Retina (tissue), 1 donor: ENCODE measurements around the gene NIPSNAP2.
A peak's percentile ranks its signal among the peaks of the same experiment; 100 is the strongest.
"Not testable (repeated sequence)": the region's sequence is repeated elsewhere in the genome, so short reads cannot be mapped to it uniquely, and the experiment has no call there.

ENCODE experiments used
- DNase-seq: peaks from one replicate; pipeline ENCODE4 v3.0.0-alpha.2; 2016

Gene NIPSNAP2

DNA sequence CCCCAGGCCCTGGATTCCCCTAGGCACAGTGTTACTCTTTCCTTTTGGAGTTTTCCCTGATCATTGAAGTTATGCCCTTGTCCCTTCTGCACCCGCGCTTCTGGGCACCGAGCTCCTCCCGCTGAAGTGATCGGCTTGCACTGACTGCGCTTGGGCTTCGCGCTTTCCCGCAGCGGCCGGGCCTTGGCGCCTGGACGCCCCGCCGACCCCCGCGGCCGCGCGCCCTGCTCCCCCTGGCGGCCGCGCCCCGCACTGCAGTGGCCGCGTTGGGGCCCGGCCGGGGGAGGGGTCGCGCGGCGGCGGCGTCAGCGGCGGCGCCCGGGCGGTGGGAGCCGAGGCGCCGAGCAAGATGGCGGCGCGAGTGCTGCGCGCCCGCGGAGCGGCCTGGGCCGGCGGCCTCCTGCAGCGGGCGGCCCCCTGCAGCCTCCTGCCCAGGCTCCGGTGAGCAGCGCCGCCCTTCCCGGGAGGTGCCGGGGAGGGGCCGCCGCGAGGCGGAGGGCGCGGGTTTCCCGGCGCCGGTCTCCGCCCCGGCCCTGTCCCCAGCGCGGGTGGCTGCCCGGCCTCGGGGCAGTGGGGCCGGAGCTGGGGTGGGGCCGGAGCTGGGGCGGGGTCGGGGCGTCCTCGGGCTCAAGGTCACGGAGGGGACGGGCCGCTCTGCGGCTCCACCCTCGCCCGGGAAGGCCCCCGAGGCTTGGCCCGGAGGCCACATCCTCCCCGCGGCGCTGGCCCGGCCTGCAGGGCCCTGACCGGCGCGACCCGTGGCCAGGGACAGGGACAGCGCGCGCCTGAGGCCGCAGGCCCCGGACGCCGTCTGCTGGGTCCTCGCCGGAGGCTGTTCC is at the start of gene NIPSNAP2:
Gene NIPSNAP2, plus strand, starts transcription at position 325 of the 839 bp plus-strand sequence. Its CDS starts 25 bp downstream, at position 350.
- DNase-seq = peak; percentile 69

DNA sequence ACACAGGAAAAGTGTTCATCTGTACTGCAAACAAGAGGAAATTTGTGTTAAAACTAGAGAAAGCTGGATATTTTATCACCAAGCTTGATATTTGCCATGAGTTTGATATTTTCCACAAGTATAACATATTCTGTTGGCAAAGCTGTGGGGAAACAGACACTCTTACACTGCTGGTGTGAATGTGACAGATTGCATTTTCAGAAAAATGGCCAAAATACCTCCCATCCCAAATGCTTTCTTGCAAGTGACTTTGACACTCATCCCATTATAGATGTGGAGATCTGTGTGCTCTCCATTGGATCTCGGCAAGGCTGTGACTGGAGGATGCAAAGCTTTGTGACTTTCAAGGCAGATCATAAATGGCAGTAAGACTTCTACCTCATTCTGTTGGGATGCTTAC is 46.6 kb upstream of the NIPSNAP2 start:
- no peak for DNase-seq

DNA sequence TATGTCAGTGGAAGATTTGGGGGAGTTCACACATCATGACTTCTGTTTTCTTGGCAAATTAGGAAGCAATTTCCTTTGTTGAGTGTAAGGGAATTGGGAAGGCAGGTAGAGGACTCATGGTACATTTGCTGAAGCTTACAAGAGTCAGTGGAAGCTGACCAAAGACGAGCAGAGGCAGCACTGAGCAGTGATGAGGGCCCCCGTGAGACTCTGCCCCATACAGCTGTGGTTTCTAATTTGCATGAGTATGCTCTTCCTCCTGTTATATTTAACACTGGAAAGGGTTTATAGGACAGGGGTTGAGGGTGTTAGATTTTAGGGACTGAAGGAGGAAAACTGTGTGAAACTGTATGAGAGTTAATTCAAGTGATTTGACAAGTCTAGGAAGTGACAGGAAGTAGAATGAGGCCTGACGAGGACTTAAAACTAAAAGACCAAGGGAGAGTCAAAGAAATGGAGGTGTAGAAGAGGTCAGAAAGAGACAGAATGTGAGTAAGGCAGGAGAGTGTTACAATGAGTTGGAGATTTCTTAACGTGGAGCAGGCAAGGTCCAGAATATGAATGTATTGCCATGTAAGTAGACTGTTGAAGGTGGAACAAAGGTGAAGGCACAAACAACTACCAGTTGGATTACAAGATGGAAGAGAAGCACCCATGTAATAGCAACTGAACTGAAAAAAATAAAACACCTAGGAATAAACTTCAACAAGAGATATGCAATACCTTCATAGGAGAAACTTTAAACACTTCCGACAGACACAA is 36.2 kb upstream of the NIPSNAP2 start:
- DNase-seq = no peak

DNA sequence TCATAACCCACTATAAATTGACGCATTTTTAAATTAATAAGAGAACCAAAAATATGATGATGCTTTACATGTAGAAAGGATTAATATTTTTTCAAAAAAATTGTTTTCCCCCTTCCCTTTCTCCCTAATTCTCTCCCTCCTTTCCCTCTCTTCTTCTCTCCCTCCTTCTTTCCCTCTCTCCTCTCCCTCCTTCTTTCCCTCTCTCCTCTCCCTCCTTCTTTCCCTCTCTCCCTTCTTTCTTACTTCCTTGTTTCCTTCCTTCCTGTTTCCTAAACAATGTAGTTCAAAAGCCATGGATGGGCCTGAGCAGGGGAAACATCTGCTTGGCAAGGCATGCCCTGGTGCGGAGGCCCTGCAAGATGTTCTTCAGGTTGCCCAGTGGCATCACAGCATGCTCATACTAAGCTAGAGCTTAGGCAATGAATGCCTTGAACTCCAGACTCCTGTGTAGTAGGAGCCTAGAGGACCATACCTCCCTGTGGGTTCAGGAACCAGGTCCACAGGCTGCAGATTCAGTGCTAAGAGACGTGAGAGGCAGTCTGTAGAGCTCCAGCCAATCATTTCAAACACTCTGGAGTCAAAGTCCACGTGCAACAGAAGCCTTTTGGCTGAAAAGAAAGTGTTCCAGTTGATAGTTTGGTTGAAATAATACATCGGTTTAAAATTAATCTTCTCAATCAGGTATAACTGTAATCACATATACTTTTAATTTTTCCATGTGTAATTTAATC is 32.8 kb upstream of the NIPSNAP2 start:
- DNase-seq = no peak

DNA sequence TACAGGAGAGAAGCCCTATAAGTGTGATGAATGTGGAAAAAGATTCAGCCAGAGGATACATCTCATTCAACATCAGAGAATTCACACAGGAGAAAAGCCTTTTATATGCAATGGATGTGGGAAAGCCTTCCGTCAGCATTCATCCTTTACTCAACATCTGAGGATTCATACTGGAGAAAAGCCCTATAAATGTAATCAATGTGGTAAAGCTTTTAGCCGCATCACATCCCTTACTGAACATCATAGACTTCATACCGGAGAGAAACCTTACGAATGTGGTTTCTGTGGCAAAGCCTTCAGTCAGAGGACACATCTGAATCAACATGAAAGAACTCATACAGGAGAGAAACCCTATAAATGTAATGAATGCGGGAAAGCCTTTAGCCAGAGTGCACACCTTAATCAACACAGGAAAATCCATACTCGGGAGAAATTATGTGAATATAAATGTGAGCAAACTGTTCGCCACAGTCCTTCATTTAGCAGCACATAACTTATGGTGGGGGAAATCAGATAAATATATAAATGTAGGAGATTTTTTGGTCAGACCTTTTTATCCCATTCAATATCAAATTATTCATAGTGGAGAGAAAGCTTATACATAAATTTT is 24.8 kb upstream of the NIPSNAP2 start:
- no peak for DNase-seq

DNA sequence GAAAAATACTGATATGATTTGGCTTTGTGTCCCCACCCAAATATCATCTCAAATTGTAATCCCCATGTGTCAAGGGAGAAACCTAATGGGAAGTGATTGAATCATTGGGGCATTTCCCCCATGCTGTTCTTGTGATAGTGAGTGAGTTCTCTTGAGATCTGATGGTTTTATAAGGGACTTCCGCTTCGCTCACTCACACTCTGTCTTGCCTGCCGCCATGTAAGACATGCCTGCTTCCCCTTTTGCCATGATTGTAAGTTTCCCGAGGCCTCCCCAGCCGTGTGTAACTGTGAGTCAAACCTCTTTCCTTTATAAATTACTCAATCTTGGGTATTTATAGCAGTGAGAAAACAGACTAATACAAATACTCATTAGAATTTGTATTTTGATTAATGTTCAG is 17.8 kb upstream of the NIPSNAP2 start:
- no peak for DNase-seq

DNA sequence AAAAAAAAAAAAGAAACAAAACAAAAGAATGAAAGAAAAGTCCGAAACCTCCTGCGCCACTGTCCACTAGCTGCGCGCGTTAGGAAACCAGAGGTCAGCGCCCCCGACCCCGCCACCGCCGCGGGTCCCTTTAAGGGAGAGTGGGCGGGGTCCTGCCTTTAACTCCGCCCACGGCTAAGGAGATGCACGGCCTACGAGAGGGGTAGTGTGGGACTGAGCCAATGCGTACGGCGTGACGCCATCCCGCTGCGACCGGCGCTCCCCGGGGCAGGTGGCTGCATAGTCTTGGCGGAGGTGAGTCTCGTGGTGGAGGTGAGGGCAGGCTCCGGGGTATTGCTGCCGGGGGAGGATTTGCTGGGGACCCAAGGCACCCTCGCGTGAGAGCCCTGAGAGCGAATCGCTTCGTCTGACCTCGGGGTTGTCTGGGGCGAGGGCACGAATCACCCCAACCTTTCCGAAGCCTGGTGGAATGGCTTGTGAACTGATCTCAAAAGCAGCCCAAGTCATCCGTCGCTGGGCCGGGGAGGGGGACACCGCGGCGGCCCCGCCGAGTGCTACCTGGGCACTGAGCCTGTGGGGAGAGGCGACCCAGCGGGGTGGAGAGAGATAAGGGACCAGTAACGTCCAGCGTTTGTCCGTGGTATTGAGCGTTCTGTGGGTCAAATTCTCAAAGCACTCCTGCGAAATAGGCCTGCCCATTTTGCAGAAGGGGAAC is 12.6 kb upstream of the NIPSNAP2 start, which contains the start of gene MRPS17:
Gene MRPS17, plus strand, starts transcription at position 241 of the 715 bp plus-strand sequence. CDS start 1,319 bp downstream, outside the sequence.
- DNase-seq = peak; percentile 93

DNA sequence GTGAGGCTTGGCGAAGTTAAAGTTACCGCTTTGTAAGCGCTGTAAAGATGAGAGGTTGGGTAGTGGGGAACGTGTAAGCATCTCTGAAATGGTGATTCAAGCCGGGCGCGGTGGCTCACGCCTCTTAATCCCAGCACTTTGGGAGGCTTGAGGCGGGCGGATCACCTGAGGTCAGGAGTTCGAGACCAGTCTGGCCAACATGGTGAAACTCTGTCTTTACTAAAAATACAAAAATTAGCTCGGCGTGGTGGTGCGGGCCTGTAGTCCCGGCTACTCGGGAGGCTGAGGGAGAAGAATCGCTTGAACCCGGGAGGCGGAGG is 12.1 kb upstream of the NIPSNAP2 start:
- not testable (repeated sequence) for DNase-seq

DNA sequence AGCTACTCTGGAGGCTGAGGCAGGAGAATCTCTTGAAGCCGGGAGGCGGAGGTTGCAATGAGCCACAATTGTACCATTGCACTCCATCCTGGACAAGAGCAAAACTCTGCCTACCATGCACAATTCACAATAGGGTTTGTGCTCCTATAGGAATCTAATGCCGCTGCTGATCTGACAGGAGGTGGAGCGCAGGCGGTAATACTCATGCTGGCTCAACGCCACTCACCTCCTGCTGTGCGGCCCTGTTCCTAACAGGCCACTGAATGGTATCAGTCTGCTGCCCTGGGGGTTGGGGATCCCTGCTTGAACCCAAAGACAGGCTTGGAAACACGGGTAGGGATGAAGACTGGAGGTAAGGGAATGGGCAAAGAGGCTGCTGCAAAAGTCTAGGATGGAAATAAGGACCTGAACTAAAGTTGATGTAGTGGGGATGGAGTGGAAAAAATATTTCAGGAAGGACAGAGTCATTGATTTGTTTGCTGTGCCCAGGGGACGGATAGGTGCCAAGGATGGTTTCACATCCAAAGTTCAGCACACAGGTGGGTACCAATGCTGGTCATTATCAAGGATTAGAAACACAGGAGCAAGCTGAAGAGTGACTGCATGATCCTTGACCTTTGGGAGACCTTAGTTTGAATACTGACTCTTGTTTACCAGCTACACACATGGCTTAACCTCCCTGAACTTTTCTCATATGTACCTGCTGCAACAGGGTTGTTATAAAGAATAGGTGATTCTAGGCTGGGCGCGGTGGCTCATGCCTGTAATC is 10.5 kb upstream of the NIPSNAP2 start:
- no peak for DNase-seq

DNA sequence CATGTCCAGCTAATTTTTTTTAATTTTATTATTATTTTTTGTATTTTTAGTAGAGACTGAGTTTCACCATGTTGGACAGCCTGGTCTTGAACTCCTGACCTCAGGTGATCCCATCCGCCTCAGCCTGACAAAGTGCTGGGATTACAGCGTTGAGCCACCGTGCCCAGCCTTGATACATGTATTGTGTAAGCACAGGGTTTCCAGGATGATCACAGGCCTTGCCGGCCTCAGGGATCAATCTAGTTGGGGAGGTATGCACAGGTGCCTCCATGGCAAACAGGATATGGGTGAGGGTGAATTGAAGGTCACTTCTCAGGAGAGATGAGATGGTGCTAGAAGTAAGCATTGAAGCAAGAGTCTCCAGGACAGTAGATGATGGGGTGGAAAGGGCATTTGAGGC is 7.2 kb upstream of the NIPSNAP2 start:
- DNase-seq = no peak

DNA sequence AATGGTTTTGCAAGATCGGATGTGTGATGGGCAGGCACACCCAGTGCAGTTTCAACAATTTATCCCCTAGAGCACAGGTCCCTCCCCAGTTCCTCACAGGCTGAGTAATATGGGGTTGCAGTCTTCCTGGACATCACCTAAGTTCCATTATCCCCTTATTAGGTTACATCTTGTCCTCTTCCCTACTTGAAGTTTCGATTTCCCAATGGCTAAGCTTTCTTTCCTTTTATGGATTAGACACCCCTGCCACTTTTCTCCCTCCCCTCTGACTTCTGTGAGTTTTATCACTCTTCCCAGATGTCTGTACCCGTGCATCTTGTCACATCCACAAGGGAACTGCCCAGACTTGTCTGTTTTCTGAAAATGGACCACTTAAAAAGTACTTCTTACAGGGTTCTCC is 2.4 kb upstream of the NIPSNAP2 start:
- DNase-seq = no peak

DNA sequence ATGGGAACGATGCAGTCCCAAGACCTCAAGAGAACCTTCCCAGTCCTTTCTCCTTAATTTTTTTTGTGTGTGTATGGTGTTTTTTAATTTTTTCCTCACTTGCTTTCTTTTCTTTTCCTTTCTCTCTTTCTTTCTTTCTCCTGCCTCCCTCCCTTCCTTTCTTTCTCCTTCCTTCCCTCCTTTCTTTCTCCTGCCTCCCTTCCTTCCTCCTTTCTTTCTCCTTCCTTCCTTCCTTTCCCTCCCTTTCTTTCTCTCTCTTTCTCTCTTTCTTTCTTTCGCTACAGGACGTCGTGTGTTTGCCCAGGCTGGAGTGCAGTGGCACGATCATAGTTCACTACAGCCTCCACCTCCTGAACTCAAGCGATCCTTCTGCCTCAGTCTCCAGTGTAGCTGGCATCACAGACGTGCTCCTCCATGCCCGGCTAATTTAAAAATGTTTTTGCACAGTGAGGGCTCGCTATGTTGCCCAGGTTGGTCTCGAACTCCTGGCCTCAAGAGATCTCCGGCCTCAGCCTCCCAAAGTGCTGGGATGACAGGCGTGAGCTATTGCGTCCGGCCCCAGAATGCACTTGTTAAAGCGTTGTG is 709 bp upstream of the NIPSNAP2 start:
- no peak for DNase-seq

DNA sequence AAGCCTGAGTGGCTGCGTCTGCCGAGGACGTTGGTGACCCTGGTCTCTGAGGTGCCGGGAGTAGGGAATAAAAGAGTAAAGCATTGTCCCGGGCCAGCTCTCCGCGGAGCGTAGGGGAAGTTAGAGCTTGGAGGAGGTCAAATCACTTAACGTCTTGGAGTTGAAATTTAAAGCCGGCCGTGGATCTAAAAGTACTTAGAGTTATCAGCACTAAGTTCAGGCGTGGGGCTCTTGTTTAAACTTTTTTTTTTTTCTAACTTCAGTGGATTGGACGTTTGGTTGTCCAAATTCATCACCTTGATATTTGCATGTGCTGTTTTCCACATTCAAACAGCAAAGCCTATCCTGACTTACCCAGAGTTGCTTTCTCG is 700 bp downstream of the NIPSNAP2 start:
- DNase-seq = peak; percentile 74

DNA sequence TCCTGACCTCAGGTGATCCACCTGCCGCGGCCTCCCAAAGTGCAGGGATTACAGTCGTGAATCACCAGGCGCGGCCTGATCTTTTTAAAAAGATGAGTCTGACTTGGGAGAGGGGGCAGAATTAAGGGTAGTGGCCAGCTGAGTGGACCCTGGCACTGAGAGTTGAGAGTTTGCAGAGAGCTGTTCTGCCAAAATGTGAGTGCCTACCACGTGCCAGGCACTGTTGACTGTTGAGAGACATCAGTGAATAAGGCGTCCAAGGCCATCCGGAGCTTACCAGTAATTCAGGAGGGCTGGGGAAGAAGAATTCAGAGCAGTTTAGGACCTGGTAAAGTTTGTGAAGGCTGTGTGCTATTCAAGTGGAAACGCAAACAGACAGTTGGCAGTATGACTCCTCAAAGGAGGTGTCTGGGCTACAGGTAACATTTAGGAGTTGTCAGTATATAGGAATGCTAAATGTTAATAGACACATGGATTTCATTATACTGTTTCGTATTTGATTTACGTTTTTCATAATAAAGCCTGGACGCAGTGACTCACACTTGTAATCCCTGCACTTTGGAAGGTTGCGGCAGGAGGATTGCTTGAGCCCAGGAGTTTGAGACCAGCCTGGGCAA is 1.5 kb downstream of the NIPSNAP2 start:
- no peak for DNase-seq

DNA sequence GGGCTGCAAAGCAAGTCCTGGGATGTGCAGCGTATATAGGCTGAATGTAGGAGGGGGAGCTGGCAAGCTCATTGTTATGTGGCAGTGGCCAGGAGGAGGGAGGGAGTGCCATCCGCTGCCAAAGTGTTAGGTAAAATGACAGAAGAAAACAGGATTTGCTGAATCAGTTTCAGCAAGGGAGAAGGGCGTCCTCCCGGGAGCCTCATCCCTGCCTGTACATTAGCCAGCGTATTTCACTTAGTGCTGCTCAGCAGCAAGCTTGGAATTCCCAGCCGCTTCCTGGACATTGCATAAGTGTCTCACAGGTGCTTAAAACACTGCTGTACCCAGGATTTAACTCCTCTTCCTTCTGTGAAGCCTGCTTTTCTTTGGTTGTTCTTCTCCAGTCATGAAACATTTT is 2.5 kb downstream of the NIPSNAP2 start:
- no peak for DNase-seq

DNA sequence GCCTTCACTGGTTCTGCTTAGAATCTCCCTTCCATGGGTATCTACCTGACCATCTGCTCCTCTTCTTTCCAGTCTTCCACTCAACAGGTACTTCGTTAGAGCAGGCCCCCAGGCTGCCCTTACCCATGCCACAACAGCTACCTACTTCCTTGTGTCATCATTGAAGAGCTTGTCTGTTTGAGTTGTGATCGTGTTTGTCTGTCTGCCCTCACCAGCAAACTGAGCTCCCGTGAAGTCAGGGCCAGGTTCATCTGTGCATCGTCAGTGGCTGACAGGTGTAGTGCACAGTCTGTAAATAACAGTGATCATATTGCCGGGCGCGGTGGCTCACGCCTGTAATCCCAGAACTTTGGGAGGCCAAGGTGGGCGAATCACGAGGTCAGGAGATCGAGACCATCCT is 5.0 kb downstream of the NIPSNAP2 start:
- no peak for DNase-seq

DNA sequence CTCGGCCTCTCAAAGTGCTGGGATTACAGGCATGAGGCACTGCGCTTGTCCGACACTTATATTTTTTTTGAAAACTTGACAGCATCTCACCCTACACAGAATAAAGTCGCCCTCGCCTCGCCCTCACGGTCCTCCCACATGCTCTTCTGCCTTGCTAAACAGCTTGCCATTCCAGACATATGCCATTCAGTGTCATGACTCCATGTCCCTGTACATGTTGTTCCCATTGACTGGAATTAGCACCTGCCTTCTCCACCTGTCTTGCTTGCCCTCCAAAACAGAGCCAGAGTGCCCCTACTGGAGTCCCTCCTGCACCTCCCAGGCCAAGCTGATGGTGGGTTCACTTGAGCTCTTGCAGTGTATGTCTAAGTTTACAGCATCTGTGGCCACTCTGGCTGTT is 6.2 kb downstream of the NIPSNAP2 start:
- no peak for DNase-seq

DNA sequence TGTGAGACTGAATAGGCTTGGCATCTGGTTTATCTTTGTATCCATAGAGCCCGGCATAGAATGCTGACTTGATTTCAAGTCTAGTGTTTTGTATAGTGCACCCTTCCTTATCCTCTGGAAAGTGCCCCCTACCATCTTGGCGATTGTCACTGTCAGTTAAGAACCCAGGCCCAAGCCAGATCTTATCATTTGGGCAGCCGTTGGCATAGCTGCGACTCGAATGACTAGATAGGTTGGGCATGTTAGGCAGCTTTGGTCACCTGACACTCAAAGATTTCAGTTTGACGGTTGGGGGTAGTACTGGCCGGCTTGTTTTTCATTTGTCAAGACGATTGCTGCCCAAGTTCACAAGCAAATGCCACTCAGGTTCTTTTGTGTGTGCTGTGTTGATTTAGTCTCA is 6.6 kb downstream of the NIPSNAP2 start:
- no peak for DNase-seq

DNA sequence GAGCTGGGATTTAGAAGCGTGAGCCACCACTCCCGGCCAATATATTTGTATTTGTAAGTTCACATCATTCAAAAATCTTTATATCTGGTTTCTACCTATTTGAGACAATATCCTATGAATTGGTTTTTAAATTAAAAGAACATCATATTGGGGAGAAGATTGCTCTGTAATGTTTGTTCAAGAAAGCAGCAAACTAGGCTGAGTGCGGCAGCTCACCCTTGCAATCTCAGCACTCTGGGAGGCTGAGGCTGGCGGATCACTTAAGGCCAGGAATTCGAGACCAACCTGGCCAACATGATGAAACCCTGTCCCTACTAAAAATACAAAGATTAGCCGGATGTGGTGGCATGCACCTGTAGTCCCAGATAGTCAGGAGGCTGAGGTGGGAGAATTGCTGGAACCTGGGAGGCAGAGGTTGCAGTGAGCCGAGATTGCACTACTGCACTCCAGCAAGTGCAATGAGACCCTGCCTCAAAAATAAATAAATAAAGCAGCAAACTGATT is 9.4 kb downstream of the NIPSNAP2 start:
- no peak for DNase-seq

DNA sequence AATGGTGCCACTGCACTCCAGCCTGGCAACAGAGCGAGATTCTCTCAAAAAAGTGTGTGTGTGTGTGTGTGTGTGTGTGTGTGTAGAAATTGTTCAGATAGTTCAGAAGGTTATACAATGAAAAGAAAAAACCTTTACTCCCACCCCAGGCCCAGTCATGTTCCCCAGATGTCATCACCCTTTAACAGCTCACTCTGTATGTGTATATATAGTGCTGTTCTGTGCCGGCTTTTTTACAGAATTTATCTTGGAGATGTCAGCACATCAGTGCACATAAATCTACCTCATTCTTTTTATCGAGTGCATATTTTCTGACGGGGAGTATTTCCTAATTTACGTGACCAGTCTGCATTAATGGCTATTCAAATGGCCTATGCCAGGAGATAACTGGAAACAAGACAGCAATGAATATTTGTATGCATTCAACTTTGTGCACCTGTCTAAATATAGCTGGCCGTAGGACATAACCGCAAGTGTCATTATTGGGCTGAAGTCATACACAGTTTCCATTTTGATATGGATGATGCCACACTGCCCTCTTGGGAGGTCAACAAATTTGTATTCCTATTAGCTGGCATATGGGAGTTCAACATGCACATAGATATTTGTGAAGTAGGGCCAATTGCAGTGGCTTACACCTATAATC is 11.7 kb downstream of the NIPSNAP2 start:
- DNase-seq = no peak
